HG03175 (cell line): ENCODE data around the gene ANKRD12.
"Not testable (repeated sequence)": the region's sequence is repeated elsewhere in the genome, so short reads cannot be mapped to it uniquely, and the experiment has no call there.

Source experiments
- ATAC-seq: cut with Tn5 transposase; IDR thresholded peaks from one replicate; pipeline ENCODE4 v1.9.1; 2021; ENCODE audit warnings: mild to moderate bottlenecking, moderate library complexity; ENCODE audit not compliant: unreplicated experiment

ANKRD12 gene

GRCh38 chr18:9226463-9226862 is 89.9 kb downstream of the ANKRD12 start:
- no peak for ATAC-seq

- ATAC-seq: no peak
Observed at GRCh38 chr18:9231852-9232486, 95.4 kb downstream of the ANKRD12 start.

- no peak for ATAC-seq
Observed at GRCh38 chr18:9232977-9233376, 96.4 kb downstream of the ANKRD12 start.

- no peak for ATAC-seq
Observed at GRCh38 chr18:9233771-9234440, 97.3 kb downstream of the ANKRD12 start.

GRCh38 chr18:9234528-9234927 is 97.9 kb downstream of the ANKRD12 start:
- no peak for ATAC-seq

GRCh38 chr18:9237981-9238380 is 101.4 kb downstream of the ANKRD12 start:
- ATAC-seq: no peak

GRCh38 chr18:9239720-9240119 is 103.1 kb downstream of the ANKRD12 start:
- ATAC-seq: no peak

- ATAC-seq: peak; percentile 62
Observed at GRCh38 chr18:9240270-9240669, 103.7 kb downstream of the ANKRD12 start.

GRCh38 chr18:9243029-9243428 is 106.4 kb downstream of the ANKRD12 start:
- ATAC-seq: no peak

- ATAC-seq: no peak
Observed at GRCh38 chr18:9244376-9244775, 107.8 kb downstream of the ANKRD12 start.

GRCh38 chr18:9248661-9249060 is 112.1 kb downstream of the ANKRD12 start:
- ATAC-seq: no peak

- no peak for ATAC-seq
Observed at GRCh38 chr18:9249254-9249653, 112.7 kb downstream of the ANKRD12 start.

GRCh38 chr18:9259173-9259572 is 122.6 kb downstream of the ANKRD12 start:
- no peak for ATAC-seq

GRCh38 chr18:9260388-9261380 is 124.1 kb downstream of the ANKRD12 start:
- no peak for ATAC-seq

GRCh38 chr18:9263264-9263663 is 126.7 kb downstream of the ANKRD12 start:
- ATAC-seq: no peak

GRCh38 chr18:9264797-9265196 is 128.2 kb downstream of the ANKRD12 start:
- not testable (repeated sequence) for ATAC-seq

- ATAC-seq: no peak
Observed at GRCh38 chr18:9273221-9273620, 136.6 kb downstream of the ANKRD12 start.

- no peak for ATAC-seq
Observed at GRCh38 chr18:9275890-9276289, 139.3 kb downstream of the ANKRD12 start.

- ATAC-seq: no peak
Observed at GRCh38 chr18:9278028-9278427, 141.4 kb downstream of the ANKRD12 start.

GRCh38 chr18:9280849-9281248 is 144.3 kb downstream of the ANKRD12 start:
- no peak for ATAC-seq

GRCh38 chr18:9281780-9282179 is 145.2 kb downstream of the ANKRD12 start:
- no peak for ATAC-seq
